ENCODE results near the gene ZNF662. TPM values are rescaled to one million over a fixed set of nuclear protein-coding genes. Genes with fewer than 3 reads are reported as not detected.

ZNF662 gene
- polyA plus RNA-seq, 1 experiment: 1.2 TPM

DNA sequence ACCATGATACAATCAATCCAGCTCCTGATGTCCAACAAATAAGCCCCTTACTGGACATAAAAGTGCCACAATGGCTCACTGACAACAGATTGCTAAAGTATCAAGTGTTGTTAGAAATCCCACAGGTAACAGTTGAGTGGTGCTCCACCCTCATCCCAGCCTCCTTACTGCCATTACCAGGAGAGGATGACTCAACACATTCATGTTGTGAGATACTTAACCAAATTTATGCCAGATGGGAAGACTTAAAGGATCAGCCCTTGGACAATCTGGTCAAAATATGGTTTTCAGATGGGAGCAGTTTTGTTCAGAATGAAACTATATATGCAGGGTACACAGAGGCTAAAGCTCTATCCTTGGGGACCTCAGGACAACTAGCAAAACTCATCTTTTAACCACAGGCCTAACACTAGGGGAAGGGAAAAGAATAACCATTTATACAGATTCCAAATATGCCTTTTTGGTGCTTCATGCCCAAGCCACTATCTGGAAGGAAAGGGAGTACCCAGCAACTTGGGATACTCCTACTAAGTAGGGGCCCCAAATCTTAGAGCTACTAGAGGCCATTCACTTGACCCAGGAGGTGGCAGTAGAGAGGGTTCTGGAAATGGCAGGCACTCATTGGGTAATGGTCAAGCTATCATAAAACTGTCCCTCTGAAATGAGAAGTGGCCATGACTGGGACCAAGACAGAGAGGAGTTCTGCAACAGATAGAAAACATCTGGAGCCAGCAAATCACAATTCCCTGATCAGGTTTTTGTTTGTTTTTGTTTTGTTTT, 6.9 kb upstream of the ZNF662 start:
- Histone ChIP-seq H3K4me3 (ENCODE audit: low read depth, low read length) (no peak overlapping the region), H3K36me3 (ENCODE audit: control insufficient read depth, insufficient read depth, low read length) (no peaks in the 10 kb centered on the region), H3K27me3 (ENCODE audit: control insufficient read depth, insufficient read depth, low read length) (no peaks in the 10 kb centered on the region; the same call in 1 of the 2 replicates)
- CTCF ChIA-PET: no interaction called here
- no peak for TF ChIP-seq CTCF (IDR thresholded peaks at IDR 0.05; ENCODE audit: insufficient read depth, low read depth, low read length)
- POLR2A ChIA-PET: no interaction called here
- DNase-seq (ENCODE audit: low read depth): no peak

DNA sequence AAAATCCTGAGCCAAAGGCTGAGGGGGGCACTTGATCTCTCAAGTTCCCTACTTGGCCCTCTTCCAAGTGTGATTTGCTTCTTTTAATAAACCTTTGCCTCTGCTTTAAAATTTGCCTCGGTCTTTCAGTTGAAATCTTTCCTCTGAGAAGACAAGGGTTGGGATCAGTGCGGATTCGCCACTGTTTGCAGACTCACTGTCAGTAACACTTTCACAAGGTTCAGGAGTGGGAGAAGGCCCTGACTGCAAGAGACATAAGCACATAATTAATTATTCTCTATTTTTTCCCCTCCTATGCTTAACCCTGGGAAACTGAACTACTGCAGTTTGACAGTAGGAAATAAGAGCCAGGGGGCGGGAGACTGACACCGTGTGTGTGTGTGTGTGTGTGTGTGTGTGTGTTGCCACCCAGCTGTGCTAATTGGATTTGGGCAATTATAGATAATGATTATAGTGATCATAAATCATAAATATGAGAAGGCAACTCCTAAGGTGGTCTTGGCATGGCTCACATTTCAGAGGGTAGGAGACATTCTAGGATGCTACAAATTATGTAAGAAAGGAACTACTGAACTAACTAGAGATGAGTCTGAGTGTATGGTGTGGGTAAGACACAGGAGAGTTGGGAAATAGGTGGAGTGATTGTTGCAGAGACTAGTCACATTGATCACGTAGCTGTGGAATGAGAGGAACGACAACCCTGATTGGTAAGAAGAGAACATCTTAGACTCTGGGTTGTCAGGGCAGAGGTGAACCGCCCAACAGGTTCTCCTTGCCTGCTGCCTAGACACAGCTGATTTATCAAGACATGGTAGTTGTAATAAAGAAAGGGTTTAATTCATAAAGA, 5.5 kb upstream of the ZNF662 start:
- TF ChIP-seq CTCF (IDR thresholded peaks at IDR 0.05; ENCODE audit: insufficient read depth, low read depth, low read length): no peak
- CTCF ChIA-PET: no interaction called here
- Histone ChIP-seq H3K36me3 (ENCODE audit: control insufficient read depth, insufficient read depth, low read length) (no peaks in the 10 kb centered on the region), H3K27me3 (ENCODE audit: control insufficient read depth, insufficient read depth, low read length) (peaks cover 1% of the 10 kb centered on the region), H3K4me3 (ENCODE audit: low read depth, low read length) (no peak overlapping the region)
- DNase-seq (ENCODE audit: low read depth): no peak
- POLR2A ChIA-PET: no interaction called here

- CTCF ChIA-PET: no interaction called here
Observed at GRCh38 chr3:42901073-42901415, 4.9 kb upstream of the ZNF662 start.

DNA sequence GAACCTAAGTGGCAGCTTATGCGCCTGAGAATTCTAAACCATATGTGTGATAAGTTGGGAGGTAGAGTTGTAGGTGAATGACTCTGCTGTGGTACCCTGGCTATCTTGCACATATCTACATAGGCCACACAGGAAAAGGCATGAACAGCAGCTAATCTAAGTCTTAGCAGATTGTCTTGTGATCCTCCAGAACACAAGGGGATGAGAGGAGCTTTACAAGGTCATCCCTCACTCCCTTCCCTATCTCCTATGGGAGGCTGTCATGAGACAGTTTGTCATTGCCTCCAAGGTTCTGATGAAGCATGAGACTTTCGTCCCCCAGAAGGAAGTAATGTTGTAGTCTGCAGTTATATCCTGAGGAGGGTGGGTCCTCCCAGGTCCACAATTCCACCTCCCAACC, 3.7 kb upstream of the ZNF662 start:
- CTCF ChIA-PET: no interaction called here

More at GRCh38 chr3:42901073-42901415, 4.9 kb upstream of the ZNF662 start:
- H3K4me3 ChIP-seq (ENCODE audit: low read depth, low read length): no peak overlapping the region
- no peak for TF ChIP-seq CTCF (IDR thresholded peaks at IDR 0.05; ENCODE audit: insufficient read depth, low read depth, low read length)
- POLR2A ChIA-PET: no interaction called here
- no peak for DNase-seq (ENCODE audit: low read depth)
- H3K27me3 ChIP-seq (ENCODE audit: control insufficient read depth, insufficient read depth, low read length): peaks cover 1% of the 10 kb centered on the region
- H3K36me3 ChIP-seq (ENCODE audit: control insufficient read depth, insufficient read depth, low read length): no peaks in the 10 kb centered on the region

More for the DNA sequence above, 3.7 kb upstream of the ZNF662 start:
- DNase-seq (ENCODE audit: low read depth): no peak
- Histone ChIP-seq H3K4me3 (ENCODE audit: low read depth, low read length) (no peak overlapping the region), H3K27me3 (ENCODE audit: control insufficient read depth, insufficient read depth, low read length) (peaks cover 1% of the 10 kb centered on the region; the same call in 1 of the 2 replicates), H3K36me3 (ENCODE audit: control insufficient read depth, insufficient read depth, low read length) (no peaks in the 10 kb centered on the region)
- no peak for TF ChIP-seq CTCF (IDR thresholded peaks at IDR 0.05; ENCODE audit: insufficient read depth, low read depth, low read length)
- POLR2A ChIA-PET: no interaction called here

Data from BJ (cell line).